ENCODE measurements around the gene SRSF4.
A peak's percentile ranks its signal among the peaks of the same experiment; 100 is the strongest.

- TF ChIP-seq POLR2A (IDR thresholded peaks at IDR 0.05) (peak; percentile 74), POLR2AphosphoS5 (IDR thresholded peaks at IDR 0.05) (peak; percentile 95)
Measured at GRCh38 chr1:29230553-29231378, 49.1 kb upstream of the SRSF4 start, which contains the start of gene MECR.
